Hepatocyte (in vitro differentiated cells): Measurements from ENCODE around the gene CA5B. TPM values are rescaled to one million over a fixed set of nuclear protein-coding genes. Genes with fewer than 3 reads are reported as not detected.
"Not testable (repeated sequence)": the region's sequence is repeated elsewhere in the genome, so short reads cannot be mapped to it uniquely, and the experiment has no call there.

ENCODE experiments used
- DNase-seq: peaks from one replicate; pipeline ENCODE4 v3.0.0-alpha.2; 2016; ENCODE audit warnings: low spot score
- H2AFZ ChIP-seq: fragments of 200-600 bp; sonication (generic); 2 replicates; pipeline ENCODE4 v1.6.0; 2016; ENCODE audit warnings: antibody characterized with exemption, mild to moderate bottlenecking
- H3K27ac ChIP-seq: fragments of 200-600 bp; sonication (generic); 2 replicates; pipeline ENCODE4 v1.5.1; 2016; ENCODE audit warnings: mild to moderate bottlenecking
- H3K27me3 ChIP-seq: fragments of 200-600 bp; sonication (generic); 2 replicates; pipeline ENCODE4 v1.6.1; 2016
- H3K36me3 ChIP-seq: fragments of 200-600 bp; sonication (generic); replicated peaks from 2 replicates; pipeline ENCODE4 v1.5.1; 2016; ENCODE audit warnings: low read depth; ENCODE audit not compliant: insufficient read depth
- H3K4me1 ChIP-seq: fragments of 200-600 bp; sonication (generic); 2 replicates; pipeline ENCODE4 v1.5.1; 2016; ENCODE audit warnings: mild to moderate bottlenecking, moderate library complexity; ENCODE audit not compliant: insufficient read depth
- H3K4me2 ChIP-seq: fragments of 200-600 bp; sonication (generic); 2 replicates; pipeline ENCODE4 v1.6.0; 2016
- H3K4me3 ChIP-seq: fragments of 200-600 bp; sonication (generic); 2 replicates; pipeline ENCODE4 v1.5.1; 2016; ENCODE audit warnings: mild to moderate bottlenecking
- H3K79me2 ChIP-seq: fragments of 200-600 bp; sonication (generic); 2 replicates; pipeline ENCODE4 v1.6.0; 2017; ENCODE audit warnings: mild to moderate bottlenecking
- H3K9me2 ChIP-seq: fragments of 200-600 bp; sonication (generic); replicated peaks from 2 replicates; pipeline ENCODE4 v1.6.0; 2017; ENCODE audit warnings: mild to moderate bottlenecking; ENCODE audit not compliant: insufficient read depth
- H3K9me3 ChIP-seq: fragments of 200-600 bp; sonication (generic); 2 replicates; pipeline ENCODE4 v1.5.1; 2016; ENCODE audit warnings: low read depth, mild to moderate bottlenecking
- H4K20me1 ChIP-seq: fragments of 200-600 bp; sonication (generic); 2 replicates; pipeline ENCODE4 v1.6.0; 2016; ENCODE audit warnings: mild to moderate bottlenecking; ENCODE audit not compliant: insufficient read depth, poor library complexity, severe bottlenecking
- EZH2 ChIP-seq: fragments of 200-600 bp; sonication (generic); IDR thresholded peaks from 2 replicates; pipeline ENCODE4 v1.6.1; 2016; ENCODE audit warnings: antibody characterized with exemption, mild to moderate bottlenecking, borderline replicate concordance
- EZH2phosphoT487 ChIP-seq: fragments of 200-600 bp; sonication (generic); IDR thresholded peaks from one replicate; pipeline ENCODE4 v1.6.1; 2018; ENCODE audit warnings: antibody characterized with exemption, mild to moderate bottlenecking, low read depth, moderate library complexity; ENCODE audit not compliant: unreplicated experiment, severe bottlenecking
- WGBS: methylation state at CpG from one replicate; pipeline ENCODE4 v1.1.6; 2016; ENCODE audit warnings: low lambda C conversion rate; ENCODE audit errors: missing lambda C conversion rate; 5-methylcytosine and 5-hydroxymethylcytosine counted together
- polyA plus RNA-seq: library from polyadenylated mRNA; unstranded; fragments of >200 nt; fragmentation: Nextera tagmentation; extraction: Ambion mirVana; gene quantifications from 2 replicates; pipeline ENCODE4 v1.2.1, GENCODE V29; 2016
- total RNA-seq: library from RNA; depleted of rRNA; stranded (reverse); fragments of >200 nt; gene quantifications from 2 replicates; pipeline ENCODE4 v1.2.3, GENCODE V29; 2014
- TF ChIP-seq, protein P1 (sequence below): fragments of 200-600 bp; sonication (generic); IDR thresholded peaks from 2 replicates; pipeline ENCODE4 v1.5.1; 2016; ENCODE audit warnings: antibody characterized with exemption, mild to moderate bottlenecking; ENCODE audit not compliant: poor library complexity

CA5B gene
- total and polyA plus RNA-seq, 2 experiments from 2014 or later = 6.8 to 11.1 TPM

DNA sequence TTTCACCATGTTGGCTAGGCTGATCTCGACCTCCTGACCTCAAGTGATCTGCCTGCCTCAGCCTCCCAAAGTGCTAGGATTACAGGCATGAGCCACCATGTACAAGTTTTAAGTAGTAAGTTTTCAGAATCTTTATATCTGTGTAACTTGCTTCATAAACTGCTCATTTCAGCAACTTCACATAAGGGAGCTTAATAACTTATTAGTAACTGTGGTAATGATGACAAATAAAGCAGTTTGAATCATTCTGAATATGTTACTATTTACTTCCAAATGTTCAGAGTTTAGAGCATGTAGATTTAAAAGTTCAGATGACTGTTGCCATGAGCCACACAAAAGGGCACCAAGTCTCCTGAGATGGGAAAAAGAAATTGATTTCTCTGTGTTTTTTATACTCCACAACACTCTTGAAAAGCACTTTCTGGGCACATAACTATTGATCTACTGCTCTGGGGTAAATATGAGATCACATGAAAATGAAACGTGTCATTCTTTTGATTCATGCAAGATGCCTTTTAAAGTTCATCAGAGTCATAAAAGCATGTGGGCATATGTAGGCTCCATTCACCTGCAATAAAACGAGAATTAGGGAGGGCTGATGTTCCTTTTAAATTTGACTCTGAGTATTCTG lies 14.1 kb upstream of the CA5B start:
- H3K27me3 ChIP-seq = no peaks in the 10 kb centered on the region
- WGBS = 71% methylated on average over 3 of the region's 3 CpGs
- H3K36me3 ChIP-seq = no peaks in the 10 kb centered on the region

DNA sequence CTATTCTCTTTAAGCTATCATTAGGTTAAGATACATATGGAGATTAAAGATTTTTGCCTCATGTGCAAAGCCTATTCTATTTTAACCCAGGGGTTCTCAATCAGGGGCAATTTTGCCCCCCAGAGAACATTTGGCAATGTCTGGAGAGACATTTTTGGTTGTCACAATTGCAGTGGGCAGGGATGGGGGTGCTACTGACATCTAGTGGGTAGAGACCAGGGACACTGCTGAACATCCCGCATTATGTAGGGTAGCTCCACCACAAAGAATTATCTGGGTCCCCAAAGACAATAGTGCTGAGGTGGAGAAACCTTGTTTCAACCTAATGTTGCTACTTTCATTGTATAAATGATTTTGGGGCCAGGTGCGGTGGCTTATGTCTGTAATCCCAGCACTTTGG lies 13.2 kb upstream of the CA5B start:
- Histone ChIP-seq H3K79me2 (no peaks in the 10 kb centered on the region), H3K27ac (no peak overlapping the region), H3K36me3 (no peaks in the 10 kb centered on the region), H3K9me2 (no peaks in the 10 kb centered on the region), H4K20me1 (no peaks in the 10 kb centered on the region), H3K4me3 (no peak overlapping the region), H3K4me1 (no peaks in the 10 kb centered on the region), H2AFZ (no peak overlapping the region), H3K27me3 (no peaks in the 10 kb centered on the region), H3K4me2 (no peak overlapping the region), H3K9me3 (no peaks in the 10 kb centered on the region)
- DNase-seq = no peak
- TF ChIP-seq EZH2phosphoT487 (no peak), EZH2 (no peak)
- TF ChIP-seq, protein P1, sequence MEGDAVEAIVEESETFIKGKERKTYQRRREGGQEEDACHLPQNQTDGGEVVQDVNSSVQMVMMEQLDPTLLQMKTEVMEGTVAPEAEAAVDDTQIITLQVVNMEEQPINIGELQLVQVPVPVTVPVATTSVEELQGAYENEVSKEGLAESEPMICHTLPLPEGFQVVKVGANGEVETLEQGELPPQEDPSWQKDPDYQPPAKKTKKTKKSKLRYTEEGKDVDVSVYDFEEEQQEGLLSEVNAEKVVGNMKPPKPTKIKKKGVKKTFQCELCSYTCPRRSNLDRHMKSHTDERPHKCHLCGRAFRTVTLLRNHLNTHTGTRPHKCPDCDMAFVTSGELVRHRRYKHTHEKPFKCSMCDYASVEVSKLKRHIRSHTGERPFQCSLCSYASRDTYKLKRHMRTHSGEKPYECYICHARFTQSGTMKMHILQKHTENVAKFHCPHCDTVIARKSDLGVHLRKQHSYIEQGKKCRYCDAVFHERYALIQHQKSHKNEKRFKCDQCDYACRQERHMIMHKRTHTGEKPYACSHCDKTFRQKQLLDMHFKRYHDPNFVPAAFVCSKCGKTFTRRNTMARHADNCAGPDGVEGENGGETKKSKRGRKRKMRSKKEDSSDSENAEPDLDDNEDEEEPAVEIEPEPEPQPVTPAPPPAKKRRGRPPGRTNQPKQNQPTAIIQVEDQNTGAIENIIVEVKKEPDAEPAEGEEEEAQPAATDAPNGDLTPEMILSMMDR = no peak
- WGBS = 82% methylated on average over 2 of the region's 2 CpGs

More for the DNA sequence above, 14.1 kb upstream of the CA5B start:
- H2AFZ ChIP-seq = no peak overlapping the region
- H3K4me2 ChIP-seq = no peak overlapping the region
- no peak overlapping the region for H3K27ac ChIP-seq
- no peaks in the 10 kb centered on the region for H4K20me1 ChIP-seq
- TF ChIP-seq EZH2phosphoT487 (no peak), EZH2 (no peak)
- TF ChIP-seq, protein P1 = no peak
- DNase-seq = no peak
- H3K79me2 ChIP-seq = no peaks in the 10 kb centered on the region
- H3K9me2 ChIP-seq = no peaks in the 10 kb centered on the region
- no peaks in the 10 kb centered on the region for H3K9me3 ChIP-seq
- no peaks in the 10 kb centered on the region for H3K4me1 ChIP-seq
- H3K4me3 ChIP-seq = no peak overlapping the region

DNA sequence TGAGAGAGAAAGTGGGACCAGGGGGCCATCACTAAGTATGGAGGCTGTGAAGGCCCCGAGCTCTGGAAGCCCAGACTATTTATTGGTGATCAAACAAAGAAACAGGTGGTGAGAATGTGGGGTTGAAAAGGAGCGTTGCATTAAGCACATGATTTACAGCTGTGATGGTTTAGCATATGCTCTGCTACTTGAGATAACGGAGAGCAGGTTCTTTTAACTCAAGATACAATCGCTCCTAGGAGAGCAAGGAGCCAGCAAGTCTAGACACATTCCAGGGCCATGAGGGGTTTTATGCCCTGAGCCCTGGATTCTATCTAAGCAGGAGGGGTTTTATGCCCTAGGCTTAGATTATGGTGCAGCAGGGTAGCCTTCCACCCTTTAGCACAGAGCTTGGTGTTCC lies 6.7 kb upstream of the CA5B start:
- H3K36me3 ChIP-seq, H3K4me2 ChIP-seq, DNase-seq, H3K9me3 ChIP-seq, H2AFZ ChIP-seq, H4K20me1 ChIP-seq, H3K27ac ChIP-seq, H3K4me3 ChIP-seq, H3K27me3 ChIP-seq, H3K4me1 ChIP-seq, H3K79me2 ChIP-seq, H3K9me2 ChIP-seq: not testable (repeated sequence)
- WGBS = 72% methylated on average over 4 of the region's 4 CpGs

DNA sequence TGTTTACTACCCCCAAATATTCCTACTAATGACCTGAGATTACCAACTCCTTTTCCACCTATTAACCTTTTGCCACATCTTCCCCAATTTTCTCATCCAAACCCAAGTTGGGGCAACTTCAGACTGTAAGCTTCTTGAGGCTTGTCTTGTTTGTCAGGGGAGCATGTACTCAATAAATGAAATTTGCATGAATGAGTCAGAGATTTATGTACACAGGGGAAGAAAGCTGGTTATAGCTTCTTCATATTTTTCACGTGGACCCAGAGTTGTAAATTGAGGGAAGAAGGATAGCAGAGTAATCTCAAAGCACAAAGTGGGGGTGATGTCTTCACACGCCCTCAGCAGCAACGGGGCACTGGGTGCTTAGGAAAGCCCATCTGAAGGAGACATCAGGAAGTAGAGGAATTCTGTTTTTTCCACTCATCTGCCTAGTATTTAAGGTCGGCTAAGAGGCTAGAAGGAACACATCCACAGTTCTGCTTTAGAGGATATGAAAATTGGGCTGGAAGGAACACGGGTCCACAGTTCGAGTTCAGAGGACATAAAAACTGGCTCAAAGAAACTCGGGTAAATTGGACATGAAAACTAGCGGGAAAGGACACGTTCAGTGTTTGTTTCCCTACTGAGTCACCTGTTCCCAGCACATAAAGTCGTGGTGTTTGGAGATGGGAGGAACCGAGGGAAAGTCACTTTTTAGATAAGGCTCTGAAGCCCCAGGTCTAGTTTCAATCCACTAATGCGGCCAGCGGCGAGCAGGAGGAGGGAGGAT lies 696 bp upstream of the CA5B start:
- Histone ChIP-seq H3K27ac (peak overlapping the region; percentile 69), H3K9me3 (no peaks in the 10 kb centered on the region), H3K4me1 (no peaks in the 10 kb centered on the region), H3K79me2 (peaks cover 5% of the 10 kb centered on the region), H3K27me3 (no peaks in the 10 kb centered on the region), H4K20me1 (no peaks in the 10 kb centered on the region), H3K9me2 (no peaks in the 10 kb centered on the region), H3K4me3 (no peak overlapping the region), H3K4me2 (peak overlapping the region; percentile 81), H3K36me3 (no peaks in the 10 kb centered on the region), H2AFZ (peak overlapping the region; percentile 19)
- 21% methylated on average over 14 of the region's 14 CpGs for WGBS
- TF ChIP-seq, protein P1 = no peak
- TF ChIP-seq EZH2 = no peak
- TF ChIP-seq EZH2phosphoT487 = no peak
- DNase-seq = peak; percentile 14
